Body of pancreas (tissue), 4 donors: Measurements from ENCODE around the gene UCP1. TPM values are rescaled to one million over a fixed set of nuclear protein-coding genes. Genes with fewer than 3 reads are reported as not detected.

Experiments used
- ATAC-seq: fragments of 150-250 bp; one replicate; pipeline ENCODE4 v1.9.1; 2016
- DNase-seq, 4 donors: peaks; one replicate each; pipeline ENCODE4 v3.0.0-alpha.2; 2019
- H3K27ac ChIP-seq, 4 donors: fragments of 200-600 bp; sonication (generic); 1 replicate in 3 of 4; 2 replicates in 1 of 4; pipeline versions ENCODE4 v1.5.1 to v1.6.1; 2016 to 2019; ENCODE audit warnings: mild to moderate bottlenecking in 1 of 4, mixed read lengths in 1 of 4, moderate library complexity in 1 of 4
- H3K27me3 ChIP-seq, 2 donors: fragments of 200-600 bp; sonication (generic); one replicate each; pipeline ENCODE4 v1.6.0; 2016; ENCODE audit warnings: mild to moderate bottlenecking in 1 of 2
- H3K36me3 ChIP-seq, 2 donors: fragments of 200-600 bp; sonication (generic); replicated peaks in 1 of 2; 2 replicates each; pipeline ENCODE4 v1.5.1; 2016; ENCODE audit warnings: low read depth in 2 of 2; ENCODE audit not compliant: insufficient read depth in 1 of 2
- H3K4me1 ChIP-seq: fragments of 200-600 bp; sonication (generic); one replicate; pipeline ENCODE4 v1.6.0; 2016
- H3K4me3 ChIP-seq, 2 donors: fragments of 200-600 bp; sonication (generic); 1 replicate in 1 of 2; 2 replicates in 1 of 2; pipeline ENCODE4 v1.5.1; 2016 to 2019
- H3K9me3 ChIP-seq, 3 donors: fragments of 200-600 bp; sonication (generic); 1 replicate in 2 of 3; 2 replicates in 1 of 3; pipeline ENCODE4 v1.5.1; 2016
- CTCF ChIP-seq, 7 experiments: fragments of 450-650 bp in 4 of 7; fragments of 200-600 bp in 3 of 7; sonication (generic) in 3 of 7; IDR thresholded peaks; one replicate each; pipeline ENCODE4 v1.5.1; 2016 to 2019; ENCODE audit warnings: antibody characterized with exemption in 7 of 7
- POLR2A ChIP-seq, 3 donors: fragments of 450-650 bp; IDR thresholded peaks; one replicate each; pipeline ENCODE4 v1.6.1; 2016; ENCODE audit warnings: antibody characterized with exemption in 3 of 3, mild to moderate bottlenecking in 2 of 3
- WGBS, 2 donors: methylation state at CpG; one replicate each; pipeline ENCODE4 v1.1.5; 2017; 5-methylcytosine and 5-hydroxymethylcytosine counted together
- intact Hi-C: fragments of 100-400 bp; cut with DNase I; formaldehyde crosslinking; loops from one replicate; pipeline ENCODE4 v1.15.1; 2023
- total RNA-seq, 2 donors: library from RNA; depleted of rRNA; stranded (reverse); fragments of >200 nt; gene quantifications; one replicate each; pipeline ENCODE4 v1.1.0, GENCODE V29; 2016

Gene UCP1
- total RNA-seq, 2 donors from 2014 or later = not detected

GRCh38 chr4:140559696-140560095 is 9.1 kb downstream of the UCP1 start:
- Histone ChIP-seq H3K9me3 (no peaks in the 10 kb centered on the region), H3K4me1 (no peaks in the 10 kb centered on the region), H3K36me3 (no peaks in the 10 kb centered on the region), H3K27ac (no peak overlapping the region), H3K4me3 (no peak overlapping the region), H3K27me3 (no peaks in the 10 kb centered on the region)
- no peak for ATAC-seq
- TF ChIP-seq POLR2A (IDR thresholded peaks at IDR 0.05) (no peak), CTCF (IDR thresholded peaks at IDR 0.05) (no peak)
- DNase-seq = no peak
- intact Hi-C loops = no loop called here
- WGBS, 2 donors = 69 to 73% methylated on average over 6 of the region's 6 CpGs

GRCh38 chr4:140557831-140558435 is 10.8 kb downstream of the UCP1 start:
- Histone ChIP-seq H3K36me3 (no peaks in the 10 kb centered on the region), H3K4me1 (no peaks in the 10 kb centered on the region)

GRCh38 chr4:140556372-140557085 is 12.2 kb downstream of the UCP1 start:
- no peak overlapping the region for H3K4me3 ChIP-seq
- DNase-seq (no peak), ATAC-seq (no peak)
- no peak overlapping the region for H3K27ac ChIP-seq
- H3K9me3 ChIP-seq = no peaks in the 10 kb centered on the region
- H3K27me3 ChIP-seq = no peaks in the 10 kb centered on the region
- no peaks in the 10 kb centered on the region for H3K4me1 ChIP-seq
- 81 to 89% methylated on average over 6 of the region's 6 CpGs for WGBS, 2 donors
- TF ChIP-seq POLR2A (IDR thresholded peaks at IDR 0.05) (no peak), CTCF (IDR thresholded peaks at IDR 0.05) (no peak)
- intact Hi-C loops = no loop called here
- H3K36me3 ChIP-seq = no peaks in the 10 kb centered on the region

More at GRCh38 chr4:140557831-140558435, 10.8 kb downstream of the UCP1 start:
- TF ChIP-seq CTCF (IDR thresholded peaks at IDR 0.05) = no peak
- Histone ChIP-seq H3K9me3 (no peaks in the 10 kb centered on the region), H3K4me3 (no peak overlapping the region), H3K27ac (no peak overlapping the region), H3K27me3 (no peaks in the 10 kb centered on the region)
- DNase-seq (no peak), ATAC-seq (no peak)
- intact Hi-C loops = no loop called here
- 78 to 84% methylated on average over 4 of the region's 4 CpGs for WGBS, 2 donors

- 80 to 88% methylated on average over 4 of the region's 4 CpGs for WGBS, 2 donors
- H3K27ac ChIP-seq = no peak overlapping the region
- H3K27me3 ChIP-seq = no peaks in the 10 kb centered on the region
- TF ChIP-seq CTCF (IDR thresholded peaks at IDR 0.05) = no peak
- no peak for TF ChIP-seq POLR2A (IDR thresholded peaks at IDR 0.05)
- H3K9me3 ChIP-seq = no peaks in the 10 kb centered on the region
- no peaks in the 10 kb centered on the region for H3K4me1 ChIP-seq
- H3K36me3 ChIP-seq = peaks cover 0 to 2% of the 10 kb centered on the region in 2 donors
- intact Hi-C loops = no loop called here
- no peak for DNase-seq
- ATAC-seq = no peak
- no peak overlapping the region for H3K4me3 ChIP-seq
These were observed 34.7 kb downstream of the UCP1 start for GRCh38 chr4:140533951-140534480.
